Lower leg skin (tissue), 4 donors: ENCODE measurements around the gene KAT6B. TPM values are rescaled to one million over a fixed set of nuclear protein-coding genes. Genes with fewer than 3 reads are reported as not detected.

ENCODE experiments used
- DNase-seq, 2 donors: peaks; one replicate each; pipeline ENCODE4 v3.0.0-alpha.2; 2019; ENCODE audit warnings: low spot score in 2 of 2
- H3K4me3 ChIP-seq: fragments of 200-600 bp; sonication (generic); 2 replicates; pipeline ENCODE4 v1.5.1; 2017; ENCODE audit warnings: mild to moderate bottlenecking, low read depth; ENCODE audit not compliant: poor library complexity, severe bottlenecking
- CTCF ChIP-seq, 3 donors: fragments of 450-650 bp; IDR thresholded peaks; one replicate each; pipeline ENCODE4 v1.5.1; 2016; ENCODE audit warnings: antibody characterized with exemption in 3 of 3, mild to moderate bottlenecking in 3 of 3, moderate library complexity in 2 of 3
- POLR2A ChIP-seq, 2 donors: fragments of 450-650 bp; IDR thresholded peaks; one replicate each; pipeline ENCODE4 v1.6.1; 2016 to 2017; ENCODE audit warnings: antibody characterized with exemption in 2 of 2, mild to moderate bottlenecking in 1 of 2, moderate library complexity in 1 of 2
- WGBS, 2 donors: methylation state at CpG; one replicate each; pipeline ENCODE4 v1.1.5; 2018; 5-methylcytosine and 5-hydroxymethylcytosine counted together
- intact Hi-C: fragments of 100-400 bp; cut with DNase I; formaldehyde crosslinking; loops from one replicate; pipeline ENCODE4 v1.15.0; 2023; ENCODE audit warnings: low total_unique reads
- total RNA-seq, 4 donors: library from RNA; depleted of rRNA; stranded (reverse); fragments of >200 nt; gene quantifications; one replicate each; pipeline ENCODE4 v1.1.0, GENCODE V29; 2016

The KAT6B gene
- total RNA-seq, 4 donors from 2014 or later, result 17.2 to 40.1 (median 34.5) TPM

- TF ChIP-seq CTCF (IDR thresholded peaks at IDR 0.05) (no peak), POLR2A (IDR thresholded peaks at IDR 0.05) (no peak)
- 56 to 59% methylated on average over 5 of the region's 5 CpGs for WGBS, 2 donors
- no peak overlapping the region for H3K4me3 ChIP-seq
- intact Hi-C loops, result no loop called here
- DNase-seq, result no peak
Measured at GRCh38 chr10:74967911-74968666, 141.7 kb downstream of the KAT6B start.

DNA sequence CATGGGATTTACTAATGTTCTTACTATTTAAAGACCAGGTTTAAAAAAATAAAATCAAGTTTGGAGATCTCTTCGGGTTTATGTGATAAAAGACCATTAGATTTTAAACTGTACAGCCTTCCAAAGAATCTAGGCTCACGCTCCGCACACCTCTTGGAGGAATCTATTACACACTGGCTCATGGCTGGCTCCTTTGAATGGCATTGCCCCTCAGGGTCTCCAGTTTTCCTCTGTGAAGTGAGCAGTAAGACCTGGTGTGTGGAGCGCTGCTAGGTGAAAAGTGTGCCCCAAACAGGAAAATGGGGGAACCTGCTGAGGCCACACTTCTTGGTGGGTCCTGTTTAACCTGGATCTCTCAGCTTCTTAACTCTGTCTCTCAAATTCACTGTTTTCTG is 142.3 kb downstream of the KAT6B start:
- DNase-seq, result no peak
- 74 to 79% methylated on average over 4 of the region's 4 CpGs for WGBS, 2 donors
- intact Hi-C loops, result no loop called here
- no peak overlapping the region for H3K4me3 ChIP-seq
- TF ChIP-seq POLR2A (IDR thresholded peaks at IDR 0.05) (no peak), CTCF (IDR thresholded peaks at IDR 0.05) (no peak)

DNA sequence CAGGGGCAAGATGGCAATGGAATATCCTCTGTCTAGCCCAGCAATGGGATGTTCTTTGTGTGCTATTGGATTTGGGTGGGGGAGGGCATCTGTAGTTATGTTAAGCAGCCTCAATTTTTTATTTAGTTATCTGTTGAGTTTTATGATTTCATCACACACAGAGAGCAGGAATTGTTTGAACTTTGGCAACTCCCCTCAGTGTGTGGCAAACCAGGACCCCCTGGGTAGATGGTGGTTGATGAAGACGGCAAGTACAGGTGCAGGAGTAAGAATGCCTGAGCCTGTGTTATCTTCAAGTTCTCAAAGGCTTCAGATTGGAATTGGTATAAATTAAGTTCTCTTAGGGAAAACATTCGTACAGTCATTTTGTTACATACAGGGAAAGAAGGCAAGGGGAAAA is 142.7 kb downstream of the KAT6B start:
- no peak overlapping the region for H3K4me3 ChIP-seq
- 95 to 97% methylated on average over 2 of the region's 2 CpGs for WGBS, 2 donors
- intact Hi-C loops, result no loop called here
- no peak for TF ChIP-seq POLR2A (IDR thresholded peaks at IDR 0.05)
- TF ChIP-seq CTCF (IDR thresholded peaks at IDR 0.05), result no peak
- no peak for DNase-seq

- no peak overlapping the region for H3K4me3 ChIP-seq
- no peak for TF ChIP-seq CTCF (IDR thresholded peaks at IDR 0.05)
- intact Hi-C loops, result no loop called here
- DNase-seq, result no peak
- 93 to 97% methylated on average over 4 of the region's 4 CpGs for WGBS, 2 donors
Measured at GRCh38 chr10:74969530-74969929, 143.1 kb downstream of the KAT6B start.

DNA sequence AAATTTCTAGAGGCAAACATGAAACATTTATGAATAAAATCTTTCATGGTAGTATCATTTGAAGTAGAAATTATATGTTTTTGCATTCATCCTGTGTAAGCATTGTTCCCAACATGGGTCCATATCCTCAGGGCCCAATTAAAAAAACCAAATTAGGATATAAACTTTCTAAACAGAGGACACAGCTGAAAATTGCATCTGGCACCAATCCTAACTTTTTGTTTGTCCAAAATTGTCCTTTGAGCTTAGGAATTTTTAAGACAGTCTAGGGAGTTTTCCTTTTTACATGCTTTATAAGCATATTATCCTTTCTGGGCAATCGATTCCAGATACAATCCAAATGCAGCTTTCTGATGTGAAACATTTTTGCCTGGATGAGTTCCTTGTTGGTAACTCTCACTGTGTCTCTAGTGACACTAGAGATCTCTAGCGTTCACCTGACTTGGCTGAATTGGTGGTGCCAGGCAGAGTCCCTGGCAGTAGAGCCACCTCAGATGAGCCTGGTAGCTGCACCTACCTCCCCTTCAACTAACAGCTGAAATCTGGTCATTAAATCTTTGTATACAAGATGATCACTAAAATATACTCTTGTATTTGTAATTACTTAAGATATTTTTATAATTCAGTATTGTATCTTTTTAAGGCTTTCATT is 147.5 kb downstream of the KAT6B start:
- no peak for DNase-seq
- intact Hi-C loops, result no loop called here

More for the DNA sequence above, 147.5 kb downstream of the KAT6B start:
- H3K4me3 ChIP-seq, result no peak overlapping the region
- TF ChIP-seq CTCF (IDR thresholded peaks at IDR 0.05), result no peak
- no peak for TF ChIP-seq POLR2A (IDR thresholded peaks at IDR 0.05)
- WGBS, 2 donors, result 43 to 63% methylated on average over 2 of the region's 2 CpGs
